ENCODE results near the gene SMCP.

Gene SMCP

DNA sequence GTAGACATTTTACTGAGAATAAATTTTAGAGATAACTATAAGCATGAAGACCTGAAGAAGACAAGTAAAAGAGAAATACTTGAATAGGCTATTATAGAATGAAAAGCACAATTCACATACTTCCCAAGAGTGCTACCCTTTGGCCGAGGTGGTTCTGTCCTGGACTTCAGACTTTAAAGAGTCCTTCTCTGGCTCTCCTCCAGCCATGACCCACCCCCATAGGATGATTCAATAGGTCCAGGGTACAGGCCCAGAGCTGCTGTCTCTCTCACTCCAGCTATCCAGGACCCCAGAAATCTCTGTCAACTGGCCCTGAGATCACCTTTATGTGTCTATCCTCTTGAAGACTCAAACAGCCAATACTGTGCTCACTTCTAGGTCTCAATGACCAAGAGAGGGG lies 1.3 kb upstream of the SMCP start:
- TF ChIP-seq, protein P1, sequence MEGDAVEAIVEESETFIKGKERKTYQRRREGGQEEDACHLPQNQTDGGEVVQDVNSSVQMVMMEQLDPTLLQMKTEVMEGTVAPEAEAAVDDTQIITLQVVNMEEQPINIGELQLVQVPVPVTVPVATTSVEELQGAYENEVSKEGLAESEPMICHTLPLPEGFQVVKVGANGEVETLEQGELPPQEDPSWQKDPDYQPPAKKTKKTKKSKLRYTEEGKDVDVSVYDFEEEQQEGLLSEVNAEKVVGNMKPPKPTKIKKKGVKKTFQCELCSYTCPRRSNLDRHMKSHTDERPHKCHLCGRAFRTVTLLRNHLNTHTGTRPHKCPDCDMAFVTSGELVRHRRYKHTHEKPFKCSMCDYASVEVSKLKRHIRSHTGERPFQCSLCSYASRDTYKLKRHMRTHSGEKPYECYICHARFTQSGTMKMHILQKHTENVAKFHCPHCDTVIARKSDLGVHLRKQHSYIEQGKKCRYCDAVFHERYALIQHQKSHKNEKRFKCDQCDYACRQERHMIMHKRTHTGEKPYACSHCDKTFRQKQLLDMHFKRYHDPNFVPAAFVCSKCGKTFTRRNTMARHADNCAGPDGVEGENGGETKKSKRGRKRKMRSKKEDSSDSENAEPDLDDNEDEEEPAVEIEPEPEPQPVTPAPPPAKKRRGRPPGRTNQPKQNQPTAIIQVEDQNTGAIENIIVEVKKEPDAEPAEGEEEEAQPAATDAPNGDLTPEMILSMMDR (conservative IDR thresholded peaks at IDR 0.05) = no peak

DNA sequence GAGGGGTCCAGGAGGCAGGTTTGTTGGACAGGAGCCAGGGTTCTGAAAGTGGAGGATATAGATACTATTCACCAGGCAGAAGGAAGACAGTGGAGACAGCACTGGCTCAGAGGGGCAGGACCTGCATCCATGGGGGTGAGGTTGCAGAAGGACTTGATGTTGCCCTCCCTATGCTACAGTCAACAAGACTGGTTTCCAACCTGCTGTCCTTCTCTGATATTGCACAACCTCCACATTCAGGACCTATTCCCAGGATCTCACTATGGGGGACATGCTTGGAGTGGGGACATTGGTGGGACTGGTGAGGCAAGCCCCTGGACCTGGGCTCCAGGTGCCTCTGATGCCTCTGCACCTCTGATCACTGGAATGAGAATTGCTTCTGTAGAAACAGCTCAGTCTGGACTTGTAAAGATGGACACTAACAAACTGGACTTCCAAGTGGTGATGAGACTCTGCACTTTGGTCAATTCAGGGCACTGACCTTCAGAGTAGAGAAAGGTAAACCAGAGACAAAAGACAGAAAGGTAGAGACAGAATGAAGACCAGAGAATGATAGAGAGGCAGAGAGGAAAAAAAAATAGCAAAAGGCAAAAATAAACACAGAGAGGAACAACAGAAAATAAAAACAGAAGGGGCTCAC lies 1.6 kb downstream of the SMCP start:
- H3K27ac ChIP-seq = no peak overlapping the region
- TF ChIP-seq, protein P1 (conservative IDR thresholded peaks at IDR 0.05) = no peak

More for the DNA sequence above, 1.3 kb upstream of the SMCP start:
- H3K27ac ChIP-seq = no peak overlapping the region

DNA sequence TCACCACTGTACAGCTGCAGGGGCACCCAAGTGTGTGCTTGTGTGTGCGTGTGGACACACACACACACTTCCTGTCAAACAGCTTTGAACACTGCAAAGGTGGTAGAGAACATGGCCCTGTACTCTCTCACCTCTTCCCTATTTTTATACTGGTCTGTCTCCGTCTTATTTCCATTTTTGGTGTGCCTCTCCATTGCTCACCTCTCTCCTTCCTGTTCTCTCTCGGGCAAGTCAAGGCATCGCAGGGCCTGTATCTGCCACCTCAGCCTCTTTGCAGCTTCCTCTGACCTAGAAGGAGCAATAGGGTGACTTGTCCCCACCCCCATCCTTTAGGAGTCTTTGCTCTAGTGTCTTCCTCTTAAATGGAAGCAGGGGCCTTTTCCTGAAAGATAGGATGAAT lies 2.2 kb downstream of the SMCP start:
- TF ChIP-seq, protein P1 (conservative IDR thresholded peaks at IDR 0.05) = no peak
- H3K27ac ChIP-seq = no peak overlapping the region

GRCh38 chr1:152880907-152881306 lies 2.8 kb downstream of the SMCP start:
- TF ChIP-seq, protein P1 (conservative IDR thresholded peaks at IDR 0.05) = no peak
- no peak overlapping the region for H3K27ac ChIP-seq

GRCh38 chr1:152884085-152884484 lies 6.0 kb downstream of the SMCP start:
- TF ChIP-seq, protein P1 (conservative IDR thresholded peaks at IDR 0.05) = no peak
- H3K27ac ChIP-seq = no peak overlapping the region

DNA sequence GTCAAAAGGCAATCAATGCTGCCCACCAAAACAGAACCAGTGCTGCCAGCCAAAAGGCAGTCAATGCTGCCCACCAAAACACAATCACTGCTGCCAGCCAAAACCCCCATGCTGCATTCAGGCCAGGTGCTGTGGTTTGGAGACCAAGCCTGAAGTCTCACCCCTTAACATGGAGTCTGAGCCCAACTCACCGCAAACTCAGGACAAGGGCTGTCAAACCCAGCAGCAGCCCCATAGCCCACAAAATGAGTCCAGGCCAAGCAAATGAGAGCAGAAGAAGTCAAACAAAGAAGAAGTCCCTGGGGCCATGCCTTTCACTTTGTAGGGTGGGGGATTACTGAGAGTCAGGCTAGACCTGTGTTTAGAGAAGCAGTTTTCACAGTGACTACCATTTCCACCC lies 6.4 kb downstream of the SMCP start:
- TF ChIP-seq, protein P1 (conservative IDR thresholded peaks at IDR 0.05) = no peak
- no peak overlapping the region for H3K27ac ChIP-seq

GRCh38 chr1:152884966-152885624 lies 7.0 kb downstream of the SMCP start:
- no peak overlapping the region for H3K27ac ChIP-seq
- TF ChIP-seq, protein P1 (conservative IDR thresholded peaks at IDR 0.05) = no peak
